ENCODE measurements around the gene ESPN.

The ESPN gene

GRCh38 chr1:6495540-6496364, 71.2 kb downstream of the ESPN start:
- no peak for DNase-seq (ENCODE audit: low read depth in 2 of 2, low spot score in 1 of 2)

GRCh38 chr1:6496365-6496721, 71.8 kb downstream of the ESPN start:
- DNase-seq (ENCODE audit: low read depth in 2 of 2, low spot score in 1 of 2) = no peak

- DNase-seq (ENCODE audit: low read depth in 2 of 2, low spot score in 1 of 2) = no peak
Measured at GRCh38 chr1:6496890-6497214, 72.3 kb downstream of the ESPN start.

- DNase-seq (ENCODE audit: low read depth in 2 of 2, low spot score in 1 of 2) = peak in 1 of 2 donors; percentile 18
Measured at GRCh38 chr1:6497215-6497866, 72.8 kb downstream of the ESPN start.

- no peak for DNase-seq (ENCODE audit: low read depth in 2 of 2, low spot score in 1 of 2)
Measured at GRCh38 chr1:6497867-6498575, 73.4 kb downstream of the ESPN start.

- no peak for DNase-seq (ENCODE audit: low read depth in 2 of 2, low spot score in 1 of 2)
Measured at GRCh38 chr1:6498576-6499111, 74.1 kb downstream of the ESPN start.

GRCh38 chr1:6499296-6499695, 74.7 kb downstream of the ESPN start:
- DNase-seq (ENCODE audit: low read depth in 2 of 2, low spot score in 1 of 2) = no peak

GRCh38 chr1:6500544-6501278, 76.1 kb downstream of the ESPN start:
- DNase-seq (ENCODE audit: low read depth in 2 of 2, low spot score in 1 of 2) = no peak

- no peak for DNase-seq (ENCODE audit: low read depth in 2 of 2, low spot score in 1 of 2)
Measured at GRCh38 chr1:6501279-6501813, 76.8 kb downstream of the ESPN start.

GRCh38 chr1:6502000-6502891, 77.7 kb downstream of the ESPN start:
- DNase-seq (ENCODE audit: low read depth in 2 of 2, low spot score in 1 of 2) = no peak

GRCh38 chr1:6503884-6504602, 79.5 kb downstream of the ESPN start:
- no peak for DNase-seq (ENCODE audit: low read depth in 2 of 2, low spot score in 1 of 2)

GRCh38 chr1:6504887-6505286, 80.3 kb downstream of the ESPN start:
- no peak for DNase-seq (ENCODE audit: low read depth in 2 of 2, low spot score in 1 of 2)

- DNase-seq (ENCODE audit: low read depth in 2 of 2, low spot score in 1 of 2) = no peak
Measured at GRCh38 chr1:6505367-6506209, 81.0 kb downstream of the ESPN start.

- no peak for DNase-seq (ENCODE audit: low read depth in 2 of 2, low spot score in 1 of 2)
Measured at GRCh38 chr1:6506210-6507036, 81.8 kb downstream of the ESPN start.

GRCh38 chr1:6507037-6507428, 82.5 kb downstream of the ESPN start:
- DNase-seq (ENCODE audit: low read depth in 2 of 2, low spot score in 1 of 2) = no peak

GRCh38 chr1:6507461-6507911, 82.9 kb downstream of the ESPN start:
- DNase-seq (ENCODE audit: low read depth in 2 of 2, low spot score in 1 of 2) = no peak

GRCh38 chr1:6508154-6508815, 83.7 kb downstream of the ESPN start:
- DNase-seq (ENCODE audit: low read depth in 2 of 2, low spot score in 1 of 2) = no peak

Measured in stimulated activated CD8-positive, alpha-beta memory T cell treated with anti-CD3 and anti-CD28 coated beads, Interleukin-4, amount 100 ng/mL, for 1 hour (primary cell).